GM21447 (cell line): ENCODE data around the gene FOXP4.

Source experiments
- ATAC-seq: cut with Tn5 transposase; IDR thresholded peaks from one replicate; pipeline ENCODE4 v1.9.1; 2021; ENCODE audit not compliant: unreplicated experiment

FOXP4 gene

GRCh38 chr6:41622206-41622988 lies 76.2 kb downstream of the FOXP4 start:
- no peak for ATAC-seq

GRCh38 chr6:41623330-41623729 lies 77.1 kb downstream of the FOXP4 start:
- no peak for ATAC-seq

- no peak for ATAC-seq
These were observed 78.6 kb downstream of the FOXP4 start for GRCh38 chr6:41624621-41625380.

GRCh38 chr6:41625442-41625841 lies 79.3 kb downstream of the FOXP4 start:
- no peak for ATAC-seq

- ATAC-seq, result no peak
These were observed 79.8 kb downstream of the FOXP4 start for GRCh38 chr6:41626022-41626421.

GRCh38 chr6:41626917-41627316 lies 80.7 kb downstream of the FOXP4 start:
- no peak for ATAC-seq

GRCh38 chr6:41629128-41629527 lies 82.9 kb downstream of the FOXP4 start:
- no peak for ATAC-seq

- ATAC-seq, result no peak
These were observed 83.9 kb downstream of the FOXP4 start for GRCh38 chr6:41630069-41630468.

- no peak for ATAC-seq
These were observed 84.8 kb downstream of the FOXP4 start for GRCh38 chr6:41630946-41631345.

GRCh38 chr6:41633056-41633634 lies 87.0 kb downstream of the FOXP4 start:
- ATAC-seq, result no peak

- ATAC-seq, result no peak
These were observed 88.5 kb downstream of the FOXP4 start for GRCh38 chr6:41634657-41635056.

GRCh38 chr6:41635365-41635764 lies 89.2 kb downstream of the FOXP4 start:
- no peak for ATAC-seq

- no peak for ATAC-seq
These were observed 90.6 kb downstream of the FOXP4 start for GRCh38 chr6:41636833-41637193.

- ATAC-seq, result no peak
These were observed 91.2 kb downstream of the FOXP4 start for GRCh38 chr6:41637194-41638001.

- no peak for ATAC-seq
These were observed 92.1 kb downstream of the FOXP4 start, which contains the start of gene MDFI for GRCh38 chr6:41638002-41638934. Gene MDFI, plus strand, starts transcription at chr6:41638468. Its CDS starts 282 bp downstream, at chr6:41638750.

GRCh38 chr6:41638935-41639808 lies 93.0 kb downstream of the FOXP4 start:
- no peak for ATAC-seq

GRCh38 chr6:41639809-41640371 lies 93.7 kb downstream of the FOXP4 start:
- ATAC-seq, result no peak

- no peak for ATAC-seq
These were observed 94.2 kb downstream of the FOXP4 start for GRCh38 chr6:41640426-41640825.
